EH (cell line): ENCODE measurements around the gene PET100.

ENCODE experiments used
- DNase-seq: peaks from one replicate; pipeline ENCODE4 v3.0.0-alpha.2; 2015; ENCODE audit warnings: low read depth

PET100 gene

DNA sequence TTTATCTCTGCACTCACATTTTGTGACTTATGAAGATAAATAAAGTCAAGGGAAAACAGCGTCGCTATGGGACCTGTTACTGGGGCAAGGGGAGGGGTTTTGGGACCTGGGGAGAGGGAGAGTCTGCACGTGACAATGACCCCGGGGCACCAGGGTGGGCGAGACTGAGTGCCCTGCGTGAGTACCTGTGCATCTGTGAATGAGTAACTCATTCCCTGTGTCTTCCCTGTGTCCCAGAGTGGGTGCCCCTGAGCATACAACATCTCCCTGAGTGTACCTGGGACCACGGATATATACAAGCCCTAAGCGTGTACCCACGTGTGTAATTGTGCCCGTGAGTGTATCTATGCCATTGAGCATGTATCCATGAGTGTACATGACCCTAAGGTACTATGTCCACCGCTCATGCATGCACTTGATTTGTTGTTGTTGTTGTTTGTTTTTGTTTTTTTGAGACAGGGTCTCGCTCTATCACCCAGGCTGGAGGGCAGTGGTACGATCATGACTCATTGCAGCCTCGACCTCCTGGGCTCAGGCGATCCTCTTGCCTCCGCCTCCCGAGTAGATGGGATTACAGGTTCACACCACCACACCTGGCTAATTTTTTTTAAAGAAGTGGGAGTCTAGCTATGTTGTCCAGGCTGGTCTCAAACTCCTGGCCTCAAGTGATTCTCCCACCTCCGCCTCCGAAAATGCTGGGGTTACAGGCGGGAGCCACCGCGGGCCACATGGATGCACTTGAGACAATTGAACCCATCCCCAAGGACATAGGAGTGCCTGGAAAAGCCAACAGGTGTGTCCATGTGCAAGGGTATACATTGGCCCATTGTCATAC lies 50.4 kb downstream of the PET100 start:
- DNase-seq = no peak

DNA sequence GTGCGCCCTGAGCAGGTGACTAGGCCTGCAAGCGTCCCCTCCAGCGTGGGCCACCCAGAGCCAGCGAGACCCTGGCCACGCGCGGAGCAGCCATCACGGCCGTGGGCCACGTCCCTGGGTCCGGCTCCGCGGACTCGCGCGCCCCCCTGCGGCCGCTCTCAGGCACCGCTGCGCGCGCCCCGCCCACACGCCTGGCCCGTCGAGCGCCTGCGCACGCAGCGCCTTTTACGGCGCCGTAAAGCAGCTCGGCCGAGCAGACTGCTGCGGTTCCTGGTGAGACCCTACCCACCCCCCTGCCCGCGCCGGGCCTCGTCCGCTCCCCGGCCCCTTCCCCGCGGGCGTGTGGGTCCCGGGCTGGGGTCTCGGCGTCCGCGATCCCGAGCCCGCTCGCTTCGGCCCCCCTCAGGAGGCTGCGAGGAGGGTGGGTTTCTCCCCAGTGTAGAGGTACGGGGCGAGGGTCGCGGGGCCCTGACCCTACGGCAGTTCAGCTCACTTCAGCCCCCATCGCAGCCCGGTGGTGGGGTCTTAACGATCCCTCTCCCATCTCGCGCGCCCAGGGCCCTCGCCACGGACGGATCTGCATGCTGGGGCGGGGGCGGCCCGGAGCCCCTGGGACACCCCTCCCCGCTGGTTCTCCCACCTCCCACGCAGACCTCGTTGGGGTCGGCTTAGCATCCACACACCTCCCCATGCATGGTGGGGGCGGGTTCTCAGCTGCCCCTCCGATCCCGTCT lies 51.2 kb downstream of the PET100 start, which contains the start of gene TRAPPC5:
Gene TRAPPC5 (plus strand): TSS at position 228 of the 734 bp plus-strand sequence. CDS start 1,421 bp downstream, outside the sequence.
- DNase-seq = peak; percentile 80
